Epithelial cell of proximal tubule (primary cell): ENCODE results near the gene PHRF1. TPM values are rescaled to one million over a fixed set of nuclear protein-coding genes. Genes with fewer than 3 reads are reported as not detected.

Source experiments
- DNase-seq: peaks from one replicate; pipeline ENCODE4 v3.0.0-alpha.2; 2011; ENCODE audit warnings: low read depth
- H3K4me3 ChIP-seq: 2 replicates; pipeline ENCODE4 v1.5.1; 2011; ENCODE audit warnings: low read depth, mild to moderate bottlenecking, low read length
- CTCF ChIP-seq: conservative IDR thresholded peaks from 2 replicates; pipeline ENCODE4 v1.5.1; 2012; ENCODE audit warnings: low read depth, mild to moderate bottlenecking, low read length
- total RNA-seq: library from RNA; depleted of rRNA; stranded (reverse); fragments of >200 nt; gene quantifications from 2 replicates; pipeline ENCODE4 v1.2.3, GENCODE V29; 2015

The PHRF1 gene
- total RNA-seq, 1 donor from 2014 or later = 24.2 TPM

- peak overlapping the region; percentile 61 for H3K4me3 ChIP-seq
- no peak for DNase-seq
- TF ChIP-seq CTCF = no peak
Observed at GRCh38 chr11:559712-560304, 16.5 kb upstream of the PHRF1 start.

GRCh38 chr11:560305-561147 lies 15.7 kb upstream of the PHRF1 start, which contains the start of the genes LMNTD2 and RASSF7:
Gene LMNTD2 (minus strand): TSS chr11:560738. CDS start chr11:560716, 22 bp downstream.
Gene RASSF7 (plus strand): TSS chr11:560970. CDS start chr11:561769, 799 bp downstream.
- no peak for TF ChIP-seq CTCF
- peak within 1 kb of the TSS; percentile 69 for H3K4me3 ChIP-seq
- no peak for DNase-seq

- no peak for TF ChIP-seq CTCF
- no peak for DNase-seq
- peak overlapping the region; percentile 69 for H3K4me3 ChIP-seq
Observed at GRCh38 chr11:561148-562003, 14.9 kb upstream of the PHRF1 start.

- peak overlapping the region; percentile 69 for H3K4me3 ChIP-seq
- no peak for DNase-seq
- no peak for TF ChIP-seq CTCF
Observed at GRCh38 chr11:562046-562645, 14.1 kb upstream of the PHRF1 start.

- DNase-seq = no peak
- no peak for TF ChIP-seq CTCF
- peak overlapping the region; percentile 69 for H3K4me3 ChIP-seq
Observed at GRCh38 chr11:563066-563811, 13.0 kb upstream of the PHRF1 start.
